DLD1 (cell line): ENCODE measurements around the gene TRAPPC12.
"Not testable (repeated sequence)": the region's sequence is repeated elsewhere in the genome, so short reads cannot be mapped to it uniquely, and the experiment has no call there.

Experiments used
- in situ Hi-C: cut with HindIII; loops from 2 replicates; pipeline ENCODE4 v1.10.0; 2017; ENCODE audit warnings: low sequenced_read_pairs

Gene TRAPPC12

GRCh38 chr2:3451926-3452671 is 72.6 kb downstream of the TRAPPC12 start:
- in situ Hi-C loops, result no loop called here

DNA sequence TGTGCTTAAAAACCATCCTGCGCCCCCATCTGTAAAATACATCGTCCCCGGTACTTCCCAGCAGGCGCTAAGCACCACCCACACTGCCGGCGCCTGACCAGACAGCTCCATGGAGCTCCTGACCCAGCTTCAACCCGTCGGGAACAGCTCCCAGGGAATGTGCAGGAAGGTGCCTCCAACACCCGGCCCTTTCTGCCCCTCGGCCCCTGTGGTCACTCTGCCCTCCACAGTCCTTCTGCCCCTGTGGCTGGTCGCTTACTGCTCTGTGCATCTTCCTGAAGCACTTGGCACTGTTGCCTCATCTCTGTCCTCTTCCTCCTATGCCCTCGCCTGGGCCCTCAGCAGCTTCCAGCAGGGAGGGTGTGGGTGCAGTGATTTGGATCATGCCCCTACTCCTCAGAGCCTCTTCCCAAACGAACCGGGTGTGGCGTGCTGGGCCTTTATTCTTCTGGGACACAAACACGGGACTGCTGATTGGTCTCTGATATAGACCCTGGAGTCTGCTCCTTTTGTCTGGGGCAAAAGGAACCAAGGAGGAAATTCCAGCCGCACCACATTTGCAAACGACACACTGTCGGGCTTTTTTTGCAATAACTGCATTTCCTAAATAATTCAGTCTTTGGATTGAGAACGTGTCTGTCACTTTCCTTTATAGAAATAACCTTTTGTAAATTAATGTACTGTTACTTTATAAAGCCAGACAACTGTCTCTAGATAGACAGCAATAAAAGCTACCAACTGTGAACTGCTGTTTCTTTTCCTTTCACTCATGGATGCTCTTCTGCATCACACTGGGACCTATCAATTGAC is 73.9 kb downstream of the TRAPPC12 start:
- in situ Hi-C loops, result no loop called here

DNA sequence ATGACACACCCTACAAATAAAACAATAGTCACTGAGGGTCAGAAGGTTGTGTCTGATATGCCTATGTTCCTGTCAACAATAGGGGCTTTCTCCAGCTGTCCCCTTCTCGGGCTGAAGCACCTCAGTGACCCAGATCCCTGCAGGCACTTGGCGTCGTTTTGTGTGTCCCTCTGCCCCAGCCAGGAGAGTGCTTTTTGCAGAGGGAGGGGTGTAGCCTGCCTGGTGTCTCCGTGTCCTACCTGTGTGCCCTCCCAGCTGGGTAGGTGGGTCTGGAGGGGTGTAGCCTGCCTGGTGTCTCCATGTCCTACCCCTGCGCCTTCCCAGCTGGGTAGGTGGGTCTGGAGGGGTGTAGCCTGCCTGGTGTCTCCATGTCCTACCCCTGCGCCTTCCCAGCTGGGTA is 74.5 kb downstream of the TRAPPC12 start:
- in situ Hi-C loops, result not testable (repeated sequence)

- in situ Hi-C loops, result no loop called here
Observed at GRCh38 chr2:3454802-3455201, 75.3 kb downstream of the TRAPPC12 start.

DNA sequence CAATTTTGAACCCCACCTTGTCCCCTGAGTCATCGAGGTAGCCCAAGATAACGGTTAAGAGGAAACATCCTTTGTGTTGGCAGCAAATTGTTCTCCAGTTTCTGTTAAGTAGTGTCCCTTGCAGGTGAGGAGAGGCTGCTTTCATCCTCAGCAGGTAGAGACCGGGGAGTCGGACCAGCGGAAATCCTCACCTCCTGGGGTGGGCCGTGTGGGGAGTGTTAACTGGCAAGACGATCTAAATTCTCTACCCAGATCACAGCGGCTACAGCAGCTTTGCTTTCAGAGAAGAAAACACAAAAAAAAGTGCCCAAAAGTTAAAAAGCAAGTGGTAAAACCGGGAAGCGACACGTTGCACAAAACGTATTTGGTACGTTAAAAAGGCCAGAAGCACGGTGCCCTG is 76.6 kb downstream of the TRAPPC12 start:
- in situ Hi-C loops, result no loop called here

DNA sequence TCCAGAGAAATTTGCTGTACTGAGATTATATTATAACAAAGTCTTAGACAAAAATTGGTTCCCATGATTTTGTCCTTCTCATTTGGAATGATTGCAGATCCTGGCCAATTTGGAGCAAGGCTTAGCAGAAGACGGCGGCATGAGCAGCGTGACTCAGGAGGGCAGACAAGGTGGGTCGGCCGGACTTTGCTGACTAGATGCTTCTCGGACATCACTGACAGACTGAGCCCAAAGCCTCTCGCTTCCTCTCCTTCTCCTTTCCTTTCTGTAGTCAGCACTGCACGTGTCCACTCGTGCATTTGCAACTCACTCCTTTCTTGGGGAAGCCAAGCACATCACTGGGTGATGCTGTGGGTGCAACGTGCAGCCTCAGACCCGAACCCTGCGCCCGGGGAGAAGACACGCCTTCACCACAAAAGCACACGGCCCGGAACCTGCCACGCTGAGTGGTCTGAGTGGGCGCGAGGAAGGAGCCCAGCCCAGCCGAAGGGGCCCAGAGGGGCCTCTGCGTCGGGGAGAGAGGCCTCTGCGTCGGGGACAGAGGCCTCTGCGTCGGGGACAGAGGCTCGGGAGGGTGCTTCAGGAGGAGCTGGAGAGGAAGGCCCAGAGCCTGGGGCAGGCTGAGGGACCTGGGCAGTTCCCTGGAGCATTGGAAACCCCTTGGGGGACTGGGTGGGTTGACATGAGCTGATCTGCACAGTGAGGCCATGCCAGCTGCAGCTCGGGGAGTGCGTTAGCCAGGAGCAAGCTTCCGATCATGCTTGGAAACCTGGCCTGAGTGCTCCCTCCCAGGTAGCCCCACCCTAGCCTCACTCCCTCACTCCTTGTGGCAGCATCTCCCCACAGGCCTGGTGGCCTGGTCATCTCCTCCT is 78.3 kb downstream of the TRAPPC12 start:
- in situ Hi-C loops, result no loop called here

GRCh38 chr2:3458396-3459184 is 79.1 kb downstream of the TRAPPC12 start:
- in situ Hi-C loops, result no loop called here

DNA sequence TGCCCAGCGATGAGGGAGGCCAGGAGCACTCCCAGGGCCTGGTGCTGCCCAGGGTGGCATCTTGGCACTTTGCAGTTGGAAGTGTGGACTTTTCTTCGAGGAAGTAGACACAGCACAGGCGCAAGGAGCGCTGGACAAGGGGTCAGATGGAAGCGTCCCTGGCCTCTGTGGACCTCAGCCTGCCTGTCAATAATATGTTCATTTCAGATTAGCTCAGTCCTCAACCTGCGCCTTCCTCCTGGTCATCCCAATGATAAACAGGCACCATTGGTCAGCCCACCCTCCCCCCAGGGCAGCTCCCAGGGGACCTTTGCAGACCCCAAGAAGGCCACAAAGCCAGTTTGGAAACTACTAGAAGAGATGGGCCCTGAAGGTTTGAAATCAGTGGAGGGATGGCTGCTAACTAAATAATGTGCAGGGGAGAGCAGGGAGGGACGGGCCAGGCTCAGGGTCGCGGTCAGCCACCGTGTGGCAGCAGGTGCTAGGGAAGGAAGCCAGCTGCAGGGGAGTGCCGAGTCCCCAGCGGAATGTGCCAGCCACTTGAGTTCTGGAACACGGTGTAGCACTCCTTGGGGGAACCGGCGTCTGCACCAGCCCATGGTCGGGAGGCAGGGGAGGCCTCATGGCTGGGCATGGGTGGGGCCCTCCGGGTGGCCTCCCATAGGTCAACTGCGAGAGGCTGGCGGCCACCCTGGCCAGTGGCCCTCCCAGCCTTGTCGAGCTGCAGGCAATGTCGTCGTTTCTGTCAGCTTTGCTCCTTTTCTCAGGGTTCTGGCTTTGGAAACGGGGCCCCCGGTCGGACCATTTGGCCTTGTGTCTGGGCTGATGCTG is 79.9 kb downstream of the TRAPPC12 start:
- in situ Hi-C loops, result no loop called here

DNA sequence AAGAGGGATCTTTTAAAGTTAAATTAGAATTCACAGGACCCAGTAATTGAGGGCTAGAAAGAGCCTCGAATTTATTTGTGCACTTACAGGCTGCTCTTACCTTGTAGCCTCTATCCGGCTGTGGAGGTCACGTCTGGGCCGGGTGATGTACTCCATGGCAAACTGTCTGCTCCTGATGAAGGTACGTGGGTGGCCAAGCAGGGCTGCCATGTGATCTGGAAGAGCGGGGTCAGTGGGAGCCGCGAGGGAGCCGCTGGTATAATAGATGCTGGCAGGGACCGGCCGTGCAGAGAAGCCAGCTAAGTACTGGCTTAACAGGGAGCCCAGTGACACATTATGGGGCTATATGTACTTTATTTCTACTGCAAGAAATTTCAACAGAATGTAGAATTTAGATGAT is 80.7 kb downstream of the TRAPPC12 start:
- in situ Hi-C loops, result no loop called here

GRCh38 chr2:3460831-3461800 is 81.6 kb downstream of the TRAPPC12 start:
- in situ Hi-C loops, result no loop called here

DNA sequence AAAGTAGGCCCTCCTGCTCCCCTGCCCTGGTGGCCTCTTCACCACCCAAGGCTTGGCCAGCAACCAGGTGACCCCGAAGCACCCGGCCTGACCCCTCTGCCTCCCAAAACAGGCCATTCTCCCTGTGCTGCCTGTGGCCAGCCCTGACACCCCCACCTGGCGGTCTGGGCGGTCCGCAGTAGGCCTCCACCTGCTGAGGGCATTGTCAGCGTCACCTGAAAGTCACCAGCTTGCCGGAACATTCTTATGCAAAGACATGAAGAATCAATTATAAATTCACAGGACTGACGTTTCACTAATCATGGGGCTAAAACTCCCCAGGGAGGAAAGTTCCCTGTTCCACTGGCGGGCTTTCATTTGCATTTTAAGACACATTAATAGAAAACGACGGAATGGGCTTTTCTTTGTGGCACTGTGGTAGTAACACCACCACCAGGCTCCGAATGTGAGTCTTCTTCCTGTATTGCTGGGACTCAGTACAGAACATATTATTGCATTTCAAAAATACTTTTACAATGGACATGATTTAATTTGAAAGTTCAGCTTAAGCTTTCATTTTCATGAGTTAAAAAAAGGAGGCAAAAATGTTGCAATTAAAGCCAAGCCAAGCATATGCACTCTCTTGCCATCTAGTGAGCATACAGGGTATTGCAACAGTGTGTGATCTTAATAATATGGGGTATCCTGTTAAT is 82.5 kb downstream of the TRAPPC12 start:
- in situ Hi-C loops, result no loop called here

DNA sequence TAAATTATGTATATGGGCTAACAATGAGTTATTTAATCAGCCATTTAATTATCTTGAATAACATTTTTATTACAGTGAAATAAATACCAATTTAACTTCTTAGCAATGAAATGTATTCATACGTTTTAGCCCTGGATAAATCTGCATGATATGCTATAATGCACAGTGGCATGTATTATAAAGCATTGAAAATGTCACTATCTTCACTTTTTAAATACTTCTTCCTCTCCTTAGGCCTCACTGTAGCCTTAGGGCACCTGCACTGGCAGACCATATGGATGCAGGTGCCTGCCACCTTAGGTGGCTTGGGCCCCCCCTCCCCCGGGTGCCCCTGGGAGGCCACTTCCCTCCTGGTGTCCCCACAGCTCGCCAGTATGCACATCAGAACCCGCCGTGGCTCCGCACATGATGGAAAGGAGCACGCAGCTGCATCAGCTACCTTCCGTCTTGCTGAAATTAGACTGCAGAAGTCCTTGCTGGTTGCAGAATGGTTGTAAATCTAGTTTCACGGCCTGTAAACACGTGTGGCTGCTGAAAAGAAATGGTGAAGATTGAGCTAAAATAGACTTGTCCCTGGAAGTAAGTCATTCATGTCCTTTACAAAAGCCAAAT is 83.1 kb downstream of the TRAPPC12 start:
- in situ Hi-C loops, result no loop called here

DNA sequence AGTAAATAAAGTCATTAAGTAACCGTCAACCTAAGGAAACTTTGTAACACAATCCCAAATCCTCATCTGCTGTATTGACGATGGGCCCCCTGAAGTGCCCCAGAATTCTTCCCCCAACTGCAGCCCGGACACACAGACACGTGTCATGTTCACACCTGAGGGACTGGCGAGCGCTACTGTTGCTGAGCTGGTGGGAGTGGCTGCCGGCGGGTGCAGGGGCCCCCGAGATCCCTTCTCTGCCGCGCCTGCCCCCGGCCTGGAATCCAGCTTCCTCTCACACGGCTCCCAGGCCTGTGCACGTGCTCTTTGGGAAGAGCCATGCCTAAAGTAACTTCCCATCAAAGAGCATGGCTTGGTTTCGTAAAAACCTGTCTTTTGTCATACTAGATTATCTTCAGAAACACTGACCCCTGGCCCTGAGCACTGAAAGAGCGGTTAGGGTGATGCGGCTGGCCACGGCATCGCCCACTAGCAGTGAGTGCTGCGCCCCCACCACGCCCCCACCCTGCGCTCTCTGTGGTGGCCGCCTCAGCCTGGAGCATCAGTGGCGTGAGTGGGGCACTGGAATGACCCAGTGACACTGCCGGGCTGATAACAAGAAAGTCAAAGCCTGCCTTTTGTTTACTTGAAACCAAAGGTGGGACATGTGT is 83.8 kb downstream of the TRAPPC12 start:
- in situ Hi-C loops, result no loop called here

- in situ Hi-C loops, result no loop called here
Observed at GRCh38 chr2:3463944-3464343, 84.5 kb downstream of the TRAPPC12 start.

- in situ Hi-C loops, result no loop called here
Observed at GRCh38 chr2:3464401-3465005, 85.0 kb downstream of the TRAPPC12 start.

GRCh38 chr2:3465328-3465727 is 85.8 kb downstream of the TRAPPC12 start:
- in situ Hi-C loops, result no loop called here
